Activated CD8-positive, alpha-beta T cell treated with anti-CD3 and anti-CD28 coated beads for 36 hours (primary cell): Measurements from ENCODE around the gene MCCC1. TPM values are rescaled to one million over a fixed set of nuclear protein-coding genes. Genes with fewer than 3 reads are reported as not detected.

Experiments
- ATAC-seq: fragments of 200-7000 bp; cut with Tn5 transposase; one replicate; pipeline ENCODE4 v1.10.0; 2021; ENCODE audit warnings: mild to moderate bottlenecking, moderate library complexity
- CTCF ChIA-PET: fragments of 350-600 bp; sonication (Branson Sonifier 250); formaldehyde crosslinking; loops from one replicate; lab custom pipeline; 2021; ENCODE audit warnings: antibody characterized with exemption; lab: Charles Lee
- POLR2A ChIA-PET: fragments of 350-600 bp; sonication (Branson Sonifier 250); formaldehyde crosslinking; loops from one replicate; lab custom pipeline; 2021; ENCODE audit warnings: antibody characterized with exemption; lab: Charles Lee
- DNase-seq: peaks from one replicate; pipeline ENCODE4 v3.0.0-alpha.2; 2020
- H3K27ac Mint-ChIP-seq: one replicate; pipeline ENCODE4 v1.8.0; 2021; ENCODE audit warnings: mild to moderate bottlenecking, mixed read lengths
- H3K27me3 Mint-ChIP-seq: one replicate; pipeline ENCODE4 v1.8.0; 2021; ENCODE audit warnings: mixed read lengths
- H3K36me3 Mint-ChIP-seq: one replicate; pipeline ENCODE4 v1.8.0; 2021; ENCODE audit warnings: low read depth, mixed read lengths
- H3K4me1 Mint-ChIP-seq: one replicate; pipeline ENCODE4 v1.8.0; 2021; ENCODE audit warnings: low read depth, mixed read lengths
- H3K4me3 Mint-ChIP-seq: one replicate; pipeline ENCODE4 v1.8.0; 2021; ENCODE audit warnings: mild to moderate bottlenecking, moderate library complexity, mixed read lengths
- H3K9me3 Mint-ChIP-seq: one replicate; pipeline ENCODE4 v1.8.0; 2021; ENCODE audit warnings: mixed read lengths
- intact Hi-C: fragments of 100-400 bp; cut with micrococcal nuclease; formaldehyde crosslinking; loops from one replicate; pipeline ENCODE4 v1.10.0; 2022
- total RNA-seq, 2 experiments: library from RNA; stranded (reverse); gene quantifications; one replicate each; pipeline ENCODE4 v1.2.3, GENCODE V29; 2021
- TF ChIP-seq, protein P1 (sequence below): fragments of 200-600 bp; IDR thresholded peaks from one replicate; pipeline ENCODE4 v1.8.0; 2022; ENCODE audit warnings: antibody characterized with exemption, mild to moderate bottlenecking

MCCC1 gene
- total RNA-seq, 2 experiments from 2014 or later: 35.0 to 38.0 TPM

GRCh38 chr3:182979674-182980191, 119.6 kb downstream of the MCCC1 start:
- peak overlapping the region; percentile 87 for H3K27ac Mint-ChIP-seq
- peak; percentile 48 for DNase-seq
- TF ChIP-seq, protein P1, sequence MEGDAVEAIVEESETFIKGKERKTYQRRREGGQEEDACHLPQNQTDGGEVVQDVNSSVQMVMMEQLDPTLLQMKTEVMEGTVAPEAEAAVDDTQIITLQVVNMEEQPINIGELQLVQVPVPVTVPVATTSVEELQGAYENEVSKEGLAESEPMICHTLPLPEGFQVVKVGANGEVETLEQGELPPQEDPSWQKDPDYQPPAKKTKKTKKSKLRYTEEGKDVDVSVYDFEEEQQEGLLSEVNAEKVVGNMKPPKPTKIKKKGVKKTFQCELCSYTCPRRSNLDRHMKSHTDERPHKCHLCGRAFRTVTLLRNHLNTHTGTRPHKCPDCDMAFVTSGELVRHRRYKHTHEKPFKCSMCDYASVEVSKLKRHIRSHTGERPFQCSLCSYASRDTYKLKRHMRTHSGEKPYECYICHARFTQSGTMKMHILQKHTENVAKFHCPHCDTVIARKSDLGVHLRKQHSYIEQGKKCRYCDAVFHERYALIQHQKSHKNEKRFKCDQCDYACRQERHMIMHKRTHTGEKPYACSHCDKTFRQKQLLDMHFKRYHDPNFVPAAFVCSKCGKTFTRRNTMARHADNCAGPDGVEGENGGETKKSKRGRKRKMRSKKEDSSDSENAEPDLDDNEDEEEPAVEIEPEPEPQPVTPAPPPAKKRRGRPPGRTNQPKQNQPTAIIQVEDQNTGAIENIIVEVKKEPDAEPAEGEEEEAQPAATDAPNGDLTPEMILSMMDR: no peak
- H3K4me1 Mint-ChIP-seq: peaks cover 27% of the 10 kb centered on the region
- peak overlapping the region; percentile 89 for H3K4me3 Mint-ChIP-seq
- ChIA-PET CTCF (no interaction called here), POLR2A (interaction anchor here (0.7 kb wide), 1 partner anchor 170 kb away, joined by 3 read pairs; no protein-coding TSS in a partner anchor)
- H3K9me3 Mint-ChIP-seq: no peaks in the 10 kb centered on the region
- H3K27me3 Mint-ChIP-seq: no peaks in the 10 kb centered on the region
- intact Hi-C loops: no loop called here
- no peaks in the 10 kb centered on the region for H3K36me3 Mint-ChIP-seq
- no peak for ATAC-seq

- Mint-ChIP-seq H3K27me3 (no peaks in the 10 kb centered on the region), H3K9me3 (no peaks in the 10 kb centered on the region), H3K27ac (peak overlapping the region; percentile 87), H3K4me1 (peaks cover 27% of the 10 kb centered on the region), H3K36me3 (no peaks in the 10 kb centered on the region), H3K4me3 (peak overlapping the region; percentile 89)
- CTCF ChIA-PET: no interaction called here
- TF ChIP-seq, protein P1: no peak
- DNase-seq (no peak), ATAC-seq (no peak)
- POLR2A ChIA-PET: interaction anchor here (0.7 kb wide), 1 partner anchor 170 kb away, joined by 3 read pairs; no protein-coding TSS in a partner anchor
- intact Hi-C loops: no loop called here
These were observed 120.1 kb downstream of the MCCC1 start for GRCh38 chr3:182979103-182979673.

DNA sequence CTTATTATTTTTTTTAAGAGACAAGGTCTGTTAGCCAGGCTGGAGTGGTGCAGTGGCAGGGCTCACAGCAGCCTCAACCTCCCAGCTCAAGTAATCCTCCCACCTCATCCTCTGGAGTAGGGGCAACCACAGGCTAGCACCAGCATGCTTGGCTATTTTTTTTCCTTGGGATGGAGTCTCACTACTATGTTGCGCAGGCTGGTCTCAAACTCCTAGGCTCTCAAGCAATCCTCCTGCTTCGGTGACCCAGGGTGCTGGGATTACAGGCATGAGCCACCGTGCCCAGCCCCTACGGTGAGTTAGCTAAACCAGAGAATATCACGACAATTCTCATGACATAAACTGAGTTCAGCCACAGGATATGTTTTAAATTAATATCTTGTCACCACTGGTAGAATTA, 120.9 kb downstream of the MCCC1 start:
- H3K36me3 Mint-ChIP-seq: no peaks in the 10 kb centered on the region
- no peak for DNase-seq
- peaks cover 27% of the 10 kb centered on the region for H3K4me1 Mint-ChIP-seq
- H3K4me3 Mint-ChIP-seq: peak overlapping the region; percentile 89
- H3K27ac Mint-ChIP-seq: no peak overlapping the region
- no peaks in the 10 kb centered on the region for H3K27me3 Mint-ChIP-seq
- ChIA-PET POLR2A (no interaction called here), CTCF (no interaction called here)
- intact Hi-C loops: no loop called here
- H3K9me3 Mint-ChIP-seq: no peaks in the 10 kb centered on the region
- TF ChIP-seq, protein P1: no peak
- ATAC-seq: no peak

GRCh38 chr3:182973047-182973446, 126.2 kb downstream of the MCCC1 start:
- POLR2A ChIA-PET: no interaction called here
- ATAC-seq (no peak), DNase-seq (no peak)
- Mint-ChIP-seq H3K4me1 (peaks cover 47% of the 10 kb centered on the region), H3K27me3 (no peaks in the 10 kb centered on the region), H3K9me3 (no peaks in the 10 kb centered on the region), H3K36me3 (peaks cover 5% of the 10 kb centered on the region), H3K27ac (no peak overlapping the region), H3K4me3 (no peak overlapping the region)
- CTCF ChIA-PET: no interaction called here
- intact Hi-C loops: no loop called here
- TF ChIP-seq, protein P1: no peak

DNA sequence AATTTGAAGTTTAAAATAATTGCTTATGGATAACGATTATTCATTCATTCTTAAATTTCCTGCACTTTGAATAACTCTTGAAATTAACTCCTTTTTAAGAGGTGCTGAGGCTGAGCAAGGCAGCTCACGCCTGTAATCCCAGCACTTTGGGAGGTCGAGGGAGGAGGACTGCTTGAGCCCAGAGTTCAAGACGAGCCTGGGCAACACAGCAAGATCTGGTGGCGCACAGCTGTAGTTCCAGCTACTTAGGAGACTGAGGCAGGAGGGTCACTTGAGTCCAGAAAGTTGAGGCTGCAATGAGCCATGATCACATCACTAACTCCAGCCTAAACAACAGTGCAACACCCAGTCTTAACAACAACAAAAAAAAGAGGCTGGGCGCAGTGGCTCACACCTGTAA, 126.9 kb downstream of the MCCC1 start:
- Mint-ChIP-seq H3K27ac (no peak overlapping the region), H3K9me3 (no peaks in the 10 kb centered on the region), H3K4me1 (peaks cover 51% of the 10 kb centered on the region), H3K36me3 (peaks cover 7% of the 10 kb centered on the region), H3K4me3 (no peak overlapping the region), H3K27me3 (no peaks in the 10 kb centered on the region)
- DNase-seq (no peak), ATAC-seq (no peak)
- TF ChIP-seq, protein P1: no peak
- ChIA-PET POLR2A (no interaction called here), CTCF (interaction anchor here (0.5 kb wide), 1 partner anchor 1931 kb away, joined by 4 read pairs; no protein-coding TSS in a partner anchor)
- intact Hi-C loops: no loop called here
